Left hindlimb (tissue), 1 donor: ENCODE results near the gene GLT8D1.
A peak's percentile ranks its signal among the peaks of the same experiment; 100 is the strongest.

Experiments
- DNase-seq: peaks from one replicate; pipeline ENCODE4 v3.0.0-alpha.2; 2018

Gene GLT8D1

GRCh38 chr3:52712291-52713212 lies 7.0 kb upstream of the GLT8D1 start:
- DNase-seq: no peak

- no peak for DNase-seq
Measured at GRCh38 chr3:52710512-52710911, 4.9 kb upstream of the GLT8D1 start.

DNA sequence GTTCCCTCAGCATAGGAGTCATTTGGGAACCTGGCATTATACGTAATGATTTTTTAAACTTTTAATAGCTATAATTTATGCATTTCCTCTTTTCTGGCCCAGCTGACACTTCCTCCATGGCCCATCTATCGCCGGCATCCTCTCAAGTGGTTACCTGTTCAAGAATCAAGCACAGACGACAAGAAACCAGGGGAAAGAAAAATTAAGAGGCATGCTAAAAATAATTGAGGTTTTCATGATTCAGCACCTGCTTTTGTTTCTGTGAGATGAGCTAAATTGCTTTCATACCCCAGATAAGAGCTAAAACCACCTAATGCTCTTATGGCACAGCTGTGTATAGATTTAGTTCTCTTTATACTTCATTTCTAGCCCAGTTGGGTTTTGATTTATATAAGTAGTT lies 2.0 kb upstream of the GLT8D1 start:
- DNase-seq: no peak

DNA sequence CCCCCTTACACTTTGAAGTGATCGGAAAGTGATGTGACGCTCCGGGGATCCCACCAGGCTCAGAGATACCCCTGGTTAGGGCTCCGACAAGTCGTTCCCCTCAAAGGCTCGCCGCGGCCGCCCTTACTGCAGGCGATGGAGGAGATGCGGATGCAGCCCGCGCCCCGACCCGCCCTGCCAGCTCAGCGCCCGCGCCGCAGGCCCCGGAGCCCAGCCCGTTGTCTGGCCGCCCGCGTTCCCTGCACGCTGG lies 228 bp downstream of the GLT8D1 start:
- DNase-seq: no peak

- peak; percentile 42 for DNase-seq
Measured at GRCh38 chr3:52704611-52705437, 767 bp downstream of the GLT8D1 start.

- no peak for DNase-seq
Measured at GRCh38 chr3:52703341-52703740, 2.2 kb downstream of the GLT8D1 start.

DNA sequence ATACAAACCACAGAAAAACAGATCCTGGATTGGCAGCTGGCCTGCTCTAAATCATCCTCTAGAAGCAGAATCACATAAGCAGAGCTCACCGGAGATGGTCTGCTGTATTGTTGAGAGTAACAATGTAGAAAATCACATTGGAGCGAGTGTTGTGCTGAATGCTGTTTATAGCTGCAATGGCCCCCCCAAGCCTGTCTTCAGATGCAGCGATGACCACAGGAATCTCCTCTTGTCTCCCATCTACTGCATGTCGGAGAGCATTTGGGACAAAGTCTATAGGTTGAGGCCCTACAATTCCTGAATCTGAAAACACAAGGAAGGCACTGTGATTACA lies 8.0 kb downstream of the GLT8D1 start:
- no peak for DNase-seq

DNA sequence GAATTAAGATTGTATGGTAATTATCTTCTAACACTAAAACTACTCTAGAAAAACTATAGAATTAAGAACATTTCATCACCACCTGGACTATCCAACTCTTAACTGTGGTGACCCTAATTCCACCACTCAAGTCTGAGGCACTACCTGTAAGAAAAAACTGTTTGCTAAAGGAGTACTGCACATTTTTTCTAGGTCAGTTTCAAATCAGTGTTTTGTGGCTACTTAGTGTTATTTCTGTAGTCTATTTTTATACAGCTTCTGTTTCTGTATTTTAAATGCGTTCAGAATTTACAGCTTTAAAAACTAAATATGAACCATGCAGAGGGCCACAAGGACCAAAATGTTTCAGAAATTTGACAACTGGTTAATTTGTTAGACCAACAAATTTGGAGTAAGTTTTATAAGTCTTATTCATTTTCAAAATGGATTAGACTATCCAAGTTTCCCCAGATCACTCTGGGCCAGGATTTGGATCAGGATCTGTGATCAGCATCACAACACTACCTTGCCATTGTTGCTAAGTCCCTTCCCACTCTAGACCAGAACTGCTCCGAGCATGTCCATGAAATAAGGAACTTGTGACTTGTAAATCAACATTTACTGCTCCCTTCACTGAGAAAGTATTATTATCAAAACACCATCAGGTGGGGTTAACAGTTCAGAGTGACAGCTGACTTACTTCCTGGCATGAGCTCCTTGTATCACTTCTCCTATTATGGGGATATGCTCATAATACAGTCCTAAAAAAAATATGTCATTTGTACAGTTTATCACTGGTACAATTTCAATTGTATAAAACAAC lies 8.6 kb downstream of the GLT8D1 start:
- no peak for DNase-seq

GRCh38 chr3:52695798-52696671 lies 9.6 kb downstream of the GLT8D1 start:
- no peak for DNase-seq

DNA sequence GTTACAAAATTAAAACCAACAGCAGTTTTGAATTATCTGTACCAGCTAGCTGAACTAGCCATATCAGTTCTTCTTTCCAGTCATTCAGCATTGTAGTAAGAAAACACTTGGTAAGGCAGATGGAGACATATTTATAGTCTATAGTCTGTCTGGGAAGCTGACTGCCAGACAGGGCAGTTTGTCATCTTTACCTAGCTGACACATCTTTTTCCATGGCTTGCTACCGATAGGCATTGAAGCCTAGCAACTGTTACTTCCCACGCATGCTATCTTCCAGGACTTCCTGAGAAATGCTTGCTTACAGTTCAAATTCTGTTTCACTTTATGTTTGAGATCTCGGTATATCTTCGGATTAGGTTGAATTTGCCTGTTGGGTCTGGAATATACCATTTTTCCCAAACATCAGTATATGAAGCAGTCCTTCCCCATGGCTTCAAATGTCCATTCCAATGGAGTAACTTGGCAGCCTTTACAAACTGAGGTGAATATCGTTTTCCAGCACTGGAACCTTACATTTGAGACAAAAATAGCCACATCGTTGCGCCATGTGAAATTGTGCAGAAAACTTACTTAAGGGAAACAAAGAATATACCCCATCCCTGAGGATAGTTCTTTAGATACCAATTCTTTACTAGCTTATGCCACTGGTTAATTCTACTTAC lies 10.9 kb downstream of the GLT8D1 start:
- no peak for DNase-seq

GRCh38 chr3:52693071-52693470 lies 12.5 kb downstream of the GLT8D1 start:
- no peak for DNase-seq

GRCh38 chr3:52690560-52690959 lies 15.0 kb downstream of the GLT8D1 start:
- no peak for DNase-seq

GRCh38 chr3:52689151-52689550 lies 16.4 kb downstream of the GLT8D1 start:
- DNase-seq: no peak

GRCh38 chr3:52688266-52688665 lies 17.3 kb downstream of the GLT8D1 start:
- no peak for DNase-seq

DNA sequence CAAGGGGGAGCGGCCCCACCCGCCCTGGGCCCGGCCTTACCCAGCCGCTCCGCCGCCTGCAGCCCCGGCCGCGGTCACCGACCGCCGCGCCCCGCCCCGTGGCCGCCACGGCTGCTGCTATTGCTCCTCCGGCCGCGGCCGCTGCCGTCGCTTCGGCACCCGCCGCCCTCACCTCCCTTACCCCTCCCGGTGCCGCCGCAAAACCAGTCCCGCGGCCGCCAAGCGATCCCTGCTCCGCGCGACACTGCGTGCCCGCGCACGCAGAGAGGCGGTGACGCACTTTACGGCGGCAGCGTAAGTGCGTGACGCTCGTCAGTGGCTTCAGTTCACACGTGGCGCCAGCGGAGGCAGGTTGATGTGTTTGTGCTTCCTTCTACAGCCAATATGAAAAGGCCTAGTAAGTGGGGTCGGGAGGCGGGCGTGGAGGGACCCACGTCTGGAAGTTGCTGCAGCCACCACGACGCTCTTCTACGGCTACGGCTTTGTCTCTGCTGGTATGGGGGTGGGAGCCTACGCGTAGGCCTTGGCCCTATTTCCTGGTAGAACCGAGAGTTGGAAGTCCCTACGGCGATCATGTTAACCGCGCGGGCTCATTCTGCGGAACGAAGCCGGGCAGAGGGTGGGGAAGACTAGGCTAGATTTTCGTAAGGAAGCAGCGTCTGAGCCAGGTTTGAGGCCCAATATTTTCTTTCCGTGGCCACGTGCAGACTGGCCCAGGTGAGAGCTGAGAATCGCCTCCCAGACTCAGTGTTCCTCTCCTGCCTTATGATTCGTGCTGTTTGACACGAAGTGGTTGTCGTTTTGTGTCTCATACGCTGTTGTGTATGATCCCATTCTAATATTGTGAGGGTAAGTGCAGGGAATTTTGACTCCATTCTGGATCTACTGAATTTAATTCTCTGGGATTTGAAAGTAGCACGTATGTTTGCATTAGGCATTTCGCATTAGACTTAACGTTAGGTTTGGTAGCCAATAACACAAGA lies 19.6 kb downstream of the GLT8D1 start, which contains the start of the genes GNL3 and PBRM1:
GNL3 (plus strand) TSS at position 324 of the 983 bp plus-strand sequence; CDS start at position 385, 61 bp downstream.
PBRM1 (minus strand) TSS at position 205 of the 983 bp plus-strand sequence.
- DNase-seq: peak; percentile 95

GRCh38 chr3:52685285-52685708 lies 20.3 kb downstream of the GLT8D1 start:
- DNase-seq: no peak

GRCh38 chr3:52684184-52684583 lies 21.4 kb downstream of the GLT8D1 start:
- DNase-seq: no peak

- no peak for DNase-seq
Measured at GRCh38 chr3:52683611-52684010, 22.0 kb downstream of the GLT8D1 start.

- no peak for DNase-seq
Measured at GRCh38 chr3:52682016-52682415, 23.6 kb downstream of the GLT8D1 start.

GRCh38 chr3:52681596-52681995 lies 24.0 kb downstream of the GLT8D1 start:
- no peak for DNase-seq
